Common myeloid progenitor, CD34-positive (primary cell): ENCODE data around the gene PTPRD.

ENCODE experiments used
- CTCF ChIA-PET: fragments of 350-600 bp; sonication (Branson Sonifier 250); formaldehyde crosslinking; loops from one replicate; lab custom pipeline; 2021; ENCODE audit warnings: antibody characterized with exemption; lab: Charles Lee
- POLR2A ChIA-PET: fragments of 350-600 bp; sonication (Branson Sonifier 250); formaldehyde crosslinking; loops from one replicate; lab custom pipeline; 2021; ENCODE audit warnings: antibody characterized with exemption; lab: Charles Lee
- DNase-seq, 3 donors: peaks; one replicate each; pipeline versions ENCODE4 v3.0.0 to v3.0.0-alpha.2; 2013
- H3K27ac ChIP-seq, 2 experiments: 1 replicate in 1 of 2; 2 replicates in 1 of 2; pipeline ENCODE4 v1.7.0; 2013; ENCODE audit warnings: inconsistent platforms in 2 of 2, low read length in 2 of 2, mild to moderate bottlenecking in 2 of 2, low read depth in 1 of 2, moderate library complexity in 1 of 2; ENCODE audit not compliant: severe bottlenecking in 2 of 2, insufficient read depth in 1 of 2, poor library complexity in 1 of 2
- H3K27me3 ChIP-seq, 5 experiments: replicated peaks in 2 of 5; 1 replicate in 3 of 5; 2 replicates in 2 of 5; pipeline versions ENCODE4 v1.6.1 to v1.7.0; 2013; ENCODE audit warnings: low read length in 4 of 5, mild to moderate bottlenecking in 2 of 5, moderate library complexity in 2 of 5, inconsistent platforms in 1 of 5; ENCODE audit not compliant: insufficient read depth in 5 of 5, control insufficient read depth in 4 of 5
- H3K36me3 ChIP-seq, 4 experiments: 1 replicate in 2 of 4; 2 replicates in 2 of 4; pipeline versions ENCODE4 v1.6.1 to v1.7.0; 2013; ENCODE audit warnings: low read length in 3 of 4, control low read depth in 1 of 4, mild to moderate bottlenecking in 1 of 4; ENCODE audit not compliant: control insufficient read depth in 4 of 4, insufficient read depth in 4 of 4
- H3K4me1 ChIP-seq, 4 experiments: 1 replicate in 3 of 4; 2 replicates in 1 of 4; pipeline versions ENCODE4 v1.6.1 to v1.7.1; 2013; ENCODE audit warnings: low read length in 3 of 4, mild to moderate bottlenecking in 3 of 4, control low read depth in 1 of 4, inconsistent platforms in 1 of 4, moderate library complexity in 1 of 4; ENCODE audit not compliant: control insufficient read depth in 4 of 4, insufficient read depth in 4 of 4; ENCODE audit errors: control extremely low read depth in 1 of 4
- H3K4me3 ChIP-seq, 7 experiments: 1 replicate in 4 of 7; 2 replicates in 3 of 7; pipeline versions ENCODE4 v1.5.1 to v1.7.0; 2013; ENCODE audit warnings: mild to moderate bottlenecking in 7 of 7, low read length in 6 of 7, moderate library complexity in 6 of 7, inconsistent platforms in 2 of 7, low read depth in 2 of 7, control low read depth in 1 of 7; ENCODE audit not compliant: insufficient read depth in 4 of 7, control insufficient read depth in 1 of 7; ENCODE audit errors: extremely low read depth in 1 of 7
- H3K9me3 ChIP-seq, 5 experiments: 1 replicate in 4 of 5; 2 replicates in 1 of 5; pipeline versions ENCODE4 v1.6.1 to v1.7.1; 2013; ENCODE audit warnings: low read length in 4 of 5, mild to moderate bottlenecking in 2 of 5, inconsistent platforms in 1 of 5, low read depth in 1 of 5, moderate library complexity in 1 of 5; ENCODE audit not compliant: control insufficient read depth in 4 of 5, insufficient read depth in 2 of 5; ENCODE audit errors: control extremely low read depth in 1 of 5
- WGBS: methylation state at CpG from one replicate; pipeline ENCODE4 v1.1.5; 2013; ENCODE audit not compliant: insufficient coverage; 5-methylcytosine and 5-hydroxymethylcytosine counted together

PTPRD gene

DNA sequence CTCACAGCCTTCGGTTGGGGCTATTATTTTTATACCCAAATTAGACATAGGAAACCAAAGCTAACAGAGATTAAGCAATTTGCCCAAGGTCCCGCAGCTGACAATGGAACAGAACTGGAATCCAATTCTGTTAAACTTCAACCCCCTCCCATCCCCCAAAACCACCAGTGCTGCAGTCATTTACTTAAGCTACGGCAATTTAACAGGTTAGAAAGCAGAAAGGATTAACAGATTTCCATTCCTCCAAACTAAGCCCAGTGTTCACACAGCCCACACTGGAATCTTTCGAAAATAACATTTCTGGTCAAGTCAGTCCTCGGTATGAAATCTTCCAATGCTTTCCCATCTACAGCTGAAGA is 1790.2 kb downstream of the PTPRD start:
- H3K36me3 ChIP-seq = no peaks in the 10 kb centered on the region
- no peak overlapping the region for H3K27ac ChIP-seq
- DNase-seq = no peak
- 100% methylated on average over 2 of the region's 5 CpGs for WGBS
- H3K27me3 ChIP-seq = no peaks in the 10 kb centered on the region
- H3K4me1 ChIP-seq = peaks cover 0 to 2% (median 0%) of the 10 kb centered on the region in 4 experiments
- ChIA-PET CTCF (no interaction called here), POLR2A (no interaction called here)
- no peak overlapping the region for H3K4me3 ChIP-seq
- H3K9me3 ChIP-seq = no peaks in the 10 kb centered on the region

DNA sequence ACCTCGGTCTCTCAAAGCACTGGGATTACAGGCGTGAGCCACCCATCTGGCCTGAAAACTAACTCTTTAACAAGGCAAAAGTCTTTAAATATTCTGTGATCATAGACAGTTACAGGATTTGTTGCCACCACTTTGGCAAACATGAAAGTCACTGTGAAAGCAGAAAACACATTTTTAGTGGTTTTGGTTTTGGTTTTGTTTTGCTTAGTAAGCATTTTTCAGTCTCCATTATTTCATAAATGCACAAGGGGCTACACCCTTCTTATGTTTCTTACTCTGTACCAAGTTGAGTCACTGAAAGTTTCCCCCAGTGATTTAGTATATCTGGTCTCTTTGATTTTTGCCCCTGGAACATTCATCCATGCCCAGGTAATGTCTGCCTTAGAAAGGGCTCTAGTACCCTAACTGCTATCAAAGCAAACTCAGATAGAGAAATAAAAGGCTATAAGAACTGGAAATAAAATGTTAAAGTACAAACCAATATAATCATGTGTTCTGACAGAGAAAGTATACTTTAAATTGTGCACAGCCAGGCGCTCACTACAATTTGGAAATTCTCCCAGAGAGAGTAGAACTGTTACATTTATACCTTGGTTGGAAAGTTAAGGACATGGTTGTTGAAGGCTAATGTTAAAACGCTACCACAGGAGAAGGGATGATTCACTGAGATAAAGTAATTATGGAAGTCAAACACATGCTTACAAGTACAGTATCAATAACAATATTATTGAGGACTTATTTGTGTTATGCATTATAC is 1790.7 kb downstream of the PTPRD start:
- H3K9me3 ChIP-seq = no peaks in the 10 kb centered on the region
- peak; percentile 34 to 77 (median 71) for DNase-seq
- H3K4me1 ChIP-seq = peaks cover 0 to 2% (median 0%) of the 10 kb centered on the region in 4 experiments
- ChIA-PET CTCF (no interaction called here), POLR2A (no interaction called here)
- WGBS = 83% methylated on average over 3 of the region's 4 CpGs
- no peaks in the 10 kb centered on the region for H3K36me3 ChIP-seq
- H3K27ac ChIP-seq = no peak overlapping the region
- H3K4me3 ChIP-seq = peak overlapping the region in 1 of 7 experiments; percentile 26
- no peaks in the 10 kb centered on the region for H3K27me3 ChIP-seq

DNA sequence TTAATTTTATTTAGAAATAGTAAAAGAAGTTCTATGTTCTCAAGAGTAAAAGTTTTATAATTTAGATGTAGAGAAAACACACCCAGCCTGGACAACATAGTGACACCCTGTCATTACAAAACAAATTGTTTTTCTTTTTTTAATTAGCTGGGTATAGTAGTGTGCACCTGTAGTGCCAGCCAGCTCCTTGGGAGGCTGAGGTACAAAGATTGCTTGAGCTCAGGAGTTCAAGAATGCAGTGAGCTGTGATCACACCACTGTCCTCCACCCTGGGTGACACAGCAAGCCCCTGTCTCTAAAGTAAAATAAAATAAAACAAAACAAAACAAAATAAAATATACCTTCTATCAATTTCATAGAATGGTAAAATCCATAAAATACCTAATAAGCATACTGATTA is 1795.5 kb downstream of the PTPRD start:
- H3K4me1 ChIP-seq = peaks cover 0 to 2% (median 0%) of the 10 kb centered on the region in 4 experiments
- ChIA-PET CTCF (interaction anchor here (1.0 kb wide), 1 partner anchor 12 kb away, joined by 3 read pairs; no protein-coding TSS in a partner anchor), POLR2A (no interaction called here)
- no peaks in the 10 kb centered on the region for H3K27me3 ChIP-seq
- H3K4me3 ChIP-seq = no peak overlapping the region
- H3K36me3 ChIP-seq = no peaks in the 10 kb centered on the region
- H3K27ac ChIP-seq = no peak overlapping the region
- no peak for DNase-seq
- H3K9me3 ChIP-seq = no peaks in the 10 kb centered on the region

DNA sequence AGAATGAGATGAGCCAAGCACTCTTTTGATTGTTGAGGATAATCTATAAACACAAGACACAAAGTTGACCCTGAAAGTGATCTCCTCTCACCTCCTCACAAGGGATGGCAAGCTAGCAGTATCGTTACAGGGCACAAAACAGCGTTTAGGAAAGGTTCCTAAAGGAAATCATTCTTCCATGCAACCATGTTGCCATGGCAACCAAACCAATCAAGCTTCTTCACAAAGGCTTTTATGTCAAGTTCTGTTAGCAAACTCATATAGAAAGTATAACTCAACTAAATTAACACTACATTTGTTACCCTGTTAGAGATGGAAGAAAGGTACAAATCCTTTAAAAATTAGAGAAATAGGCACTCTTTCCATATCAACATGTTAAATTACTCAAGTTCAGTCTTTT is 1796.4 kb downstream of the PTPRD start:
- Histone ChIP-seq H3K4me3 (no peak overlapping the region), H3K36me3 (no peaks in the 10 kb centered on the region), H3K27ac (no peak overlapping the region), H3K27me3 (no peaks in the 10 kb centered on the region), H3K4me1 (no peaks in the 10 kb centered on the region), H3K9me3 (no peaks in the 10 kb centered on the region)
- ChIA-PET POLR2A (no interaction called here), CTCF (interaction anchor here (1.1 kb wide), 1 partner anchor 13 kb away, joined by 3 read pairs; no protein-coding TSS in a partner anchor)
- whole genome bisulfite sequencing = no CpG with 5 or more reads among the region's 2 CpGs
- no peak for DNase-seq

DNA sequence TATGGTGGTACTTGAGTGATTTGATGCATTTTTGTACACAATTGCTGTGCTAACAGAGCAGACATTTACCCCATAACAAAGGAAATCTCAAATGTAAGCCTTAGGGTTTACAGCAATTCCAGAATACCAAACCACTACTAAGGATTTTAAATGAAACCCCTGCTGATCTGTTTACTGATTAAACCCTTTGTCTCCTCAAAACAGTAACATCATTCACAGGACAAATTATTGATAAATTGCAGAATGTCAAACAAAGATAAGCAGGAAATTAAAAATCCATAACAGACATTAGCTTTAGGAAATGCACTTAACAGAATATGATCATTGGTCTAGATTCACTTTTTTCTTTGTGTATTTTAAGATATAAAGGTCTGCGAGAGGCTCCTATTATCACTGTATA is 1796.9 kb downstream of the PTPRD start:
- no peaks in the 10 kb centered on the region for H3K9me3 ChIP-seq
- H3K27ac ChIP-seq = no peak overlapping the region
- H3K4me3 ChIP-seq = no peak overlapping the region
- H3K36me3 ChIP-seq = no peaks in the 10 kb centered on the region
- H3K27me3 ChIP-seq = no peaks in the 10 kb centered on the region
- WGBS = no CpG with 5 or more reads among the region's 1 CpG
- ChIA-PET POLR2A (no interaction called here), CTCF (interaction anchor here (1.1 kb wide), 1 partner anchor 14 kb away, joined by 3 read pairs; no protein-coding TSS in a partner anchor)
- DNase-seq = no peak
- H3K4me1 ChIP-seq = no peaks in the 10 kb centered on the region

DNA sequence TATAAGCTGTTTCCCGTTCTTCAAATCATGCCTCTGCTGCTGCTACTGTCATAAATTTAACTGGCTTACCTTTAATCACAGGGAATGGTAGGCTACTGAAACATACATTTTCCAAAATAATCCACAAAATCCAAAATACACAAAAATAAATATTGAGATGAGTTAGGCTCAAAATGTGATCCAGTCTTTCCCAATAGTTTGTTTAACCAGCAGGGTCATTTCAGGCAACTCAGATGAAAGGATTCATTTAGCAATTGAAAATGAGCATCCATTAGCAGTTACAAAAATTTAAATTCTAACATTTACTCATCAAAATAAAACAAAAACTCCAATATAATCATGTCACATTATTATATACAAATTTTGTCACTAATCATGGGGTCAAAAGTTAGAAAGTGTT is 1797.6 kb downstream of the PTPRD start:
- CTCF ChIA-PET = no interaction called here
- DNase-seq = no peak
- no peaks in the 10 kb centered on the region for H3K4me1 ChIP-seq
- no peaks in the 10 kb centered on the region for H3K9me3 ChIP-seq
- POLR2A ChIA-PET = no interaction called here
- H3K4me3 ChIP-seq = no peak overlapping the region
- no peak overlapping the region for H3K27ac ChIP-seq
- WGBS = no CpG with 5 or more reads among the region's 1 CpG
- H3K27me3 ChIP-seq = no peaks in the 10 kb centered on the region
- no peaks in the 10 kb centered on the region for H3K36me3 ChIP-seq

DNA sequence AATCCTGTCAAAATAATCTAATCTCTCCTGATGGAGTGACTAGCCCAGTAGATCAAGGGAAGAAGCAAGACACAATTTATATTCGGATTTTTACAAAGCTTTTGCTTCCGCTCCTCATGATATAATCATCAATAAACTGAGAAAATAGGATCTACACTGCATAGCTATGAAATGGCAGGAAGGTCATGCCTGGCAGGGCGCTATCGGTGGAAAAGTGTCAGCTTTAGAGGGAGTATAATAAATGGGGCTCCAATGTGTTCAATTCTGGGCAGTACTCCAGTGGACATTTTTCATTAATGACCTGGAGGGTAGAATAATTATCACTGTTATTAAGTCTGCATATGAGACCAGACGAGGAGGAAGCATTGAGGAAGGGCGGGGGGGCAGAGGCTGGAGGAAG is 1799.9 kb downstream of the PTPRD start:
- no peaks in the 10 kb centered on the region for H3K36me3 ChIP-seq
- ChIA-PET POLR2A (no interaction called here), CTCF (interaction anchor here (1.0 kb wide), 1 partner anchor 44 kb away, joined by 4 read pairs; no protein-coding TSS in a partner anchor)
- H3K27ac ChIP-seq = no peak overlapping the region
- 93% methylated on average over 2 of the region's 6 CpGs for WGBS
- DNase-seq = no peak
- no peaks in the 10 kb centered on the region for H3K4me1 ChIP-seq
- no peaks in the 10 kb centered on the region for H3K27me3 ChIP-seq
- H3K9me3 ChIP-seq = no peaks in the 10 kb centered on the region
- no peak overlapping the region for H3K4me3 ChIP-seq
